Cardiac fibroblast (primary cell): ENCODE measurements around the gene NLRP6.
A peak's percentile ranks its signal among the peaks of the same experiment; 100 is the strongest.
"Not testable (repeated sequence)": the region's sequence is repeated elsewhere in the genome, so short reads cannot be mapped to it uniquely, and the experiment has no call there.

Source experiments
- DNase-seq, 2 donors: peaks; one replicate each; pipeline versions ENCODE4 v3.0.0 to v3.0.0-alpha.2; 2010; ENCODE audit warnings: low read depth in 2 of 2
- H3K4me3 ChIP-seq, 2 donors: replicated peaks in 1 of 2; 1 replicate in 1 of 2; 2 replicates in 1 of 2; pipeline ENCODE4 v1.5.1; 2011; ENCODE audit warnings: low read depth in 2 of 2, low read length in 2 of 2, mild to moderate bottlenecking in 2 of 2, moderate library complexity in 1 of 2
- CTCF ChIP-seq: IDR thresholded peaks from one replicate; pipeline ENCODE4 v1.5.1; 2011; ENCODE audit warnings: low read depth, mild to moderate bottlenecking, low read length, inconsistent platforms

Gene NLRP6

DNA sequence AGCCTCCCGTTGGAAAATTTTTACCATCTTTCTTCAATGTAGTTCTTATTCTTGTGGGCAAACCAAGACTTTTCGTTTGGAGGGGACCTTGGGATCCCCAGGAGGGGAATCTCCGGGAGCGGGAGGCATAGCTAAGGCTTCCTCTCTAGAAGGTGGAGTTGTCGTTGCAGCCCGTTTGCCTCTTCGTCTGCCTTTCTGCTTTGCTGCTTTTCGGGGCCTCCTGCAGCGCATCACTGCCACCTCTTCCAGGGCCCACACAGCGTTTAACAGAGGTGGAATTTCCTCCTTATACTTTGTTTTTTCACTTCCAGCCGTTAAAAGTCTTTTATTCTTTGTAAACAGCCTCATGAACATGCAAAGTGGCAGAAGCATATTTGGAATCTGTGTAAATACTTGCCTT is 45.9 kb downstream of the NLRP6 start:
- TF ChIP-seq CTCF = no peak
- no peak for DNase-seq
- H3K4me3 ChIP-seq = no peak overlapping the region

GRCh38 chr11:324593-325517 is 46.6 kb downstream of the NLRP6 start:
- H3K4me3 ChIP-seq = not testable (repeated sequence)

DNA sequence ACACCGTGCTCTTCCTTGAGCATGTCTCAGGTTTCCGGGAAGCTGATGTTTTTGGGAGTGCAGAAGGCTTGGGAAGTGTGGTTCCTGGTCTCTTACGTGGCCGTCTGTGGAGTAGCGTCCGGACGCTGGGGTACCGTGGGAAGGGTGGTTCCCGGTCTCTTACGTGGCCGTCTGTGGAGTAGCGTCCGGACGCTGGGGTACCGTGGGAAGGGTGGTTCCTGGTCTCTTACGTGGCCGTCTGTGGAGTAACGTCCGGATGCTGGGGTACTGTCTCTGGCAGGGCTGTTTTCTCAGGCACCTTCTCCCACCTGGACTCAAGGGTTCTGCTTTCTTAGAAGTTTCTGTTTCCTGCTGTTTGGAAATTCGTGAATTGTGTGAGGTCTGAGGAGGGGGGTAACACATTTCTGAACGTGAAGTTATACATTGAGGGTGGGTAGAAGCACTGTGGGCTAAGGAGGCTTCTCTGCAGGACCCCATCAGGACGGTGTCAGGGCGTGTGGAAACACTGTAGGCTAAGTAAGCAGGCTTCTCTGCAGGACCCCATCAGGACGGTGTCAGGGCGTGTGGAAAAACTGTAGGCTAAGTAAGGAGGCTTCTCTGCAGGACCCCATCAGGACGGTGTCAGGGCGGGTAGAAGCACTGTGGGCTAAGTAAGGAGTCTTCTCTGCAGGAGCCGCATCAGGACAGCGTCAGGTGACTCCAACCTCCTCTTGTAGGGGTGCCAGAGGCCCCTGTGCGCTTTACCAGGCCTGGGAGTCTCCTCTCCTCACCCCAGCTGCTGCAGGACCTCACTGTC is 47.8 kb downstream of the NLRP6 start:
- H3K4me3 ChIP-seq = no peak overlapping the region
- TF ChIP-seq CTCF = no peak
- no peak for DNase-seq

More at GRCh38 chr11:324593-325517, 46.6 kb downstream of the NLRP6 start:
- DNase-seq = peak; percentile 28 to 31

DNA sequence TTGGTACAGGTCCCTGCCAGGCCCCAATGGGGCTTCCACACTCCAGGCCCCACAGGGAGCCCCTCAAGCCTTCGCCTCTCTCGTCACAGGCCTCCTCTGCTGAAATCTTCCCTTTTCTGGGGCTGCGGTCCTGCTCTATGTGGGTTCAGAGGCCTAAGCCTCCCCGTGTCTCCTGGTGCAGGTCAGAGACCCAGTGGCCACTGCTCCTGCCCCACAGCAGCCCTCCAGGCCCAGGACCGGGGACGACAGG is 48.3 kb downstream of the NLRP6 start:
- TF ChIP-seq CTCF = no peak
- H3K4me3 ChIP-seq = no peak overlapping the region
- DNase-seq = no peak

GRCh38 chr11:326842-327580 is 48.8 kb downstream of the NLRP6 start:
- DNase-seq = peak; percentile 85 to 94
- TF ChIP-seq CTCF = no peak

GRCh38 chr11:327581-327923 is 49.3 kb downstream of the NLRP6 start:
- no peak overlapping the region for H3K4me3 ChIP-seq
- DNase-seq = no peak
- no peak for TF ChIP-seq CTCF

More at GRCh38 chr11:326842-327580, 48.8 kb downstream of the NLRP6 start:
- no peak overlapping the region for H3K4me3 ChIP-seq

DNA sequence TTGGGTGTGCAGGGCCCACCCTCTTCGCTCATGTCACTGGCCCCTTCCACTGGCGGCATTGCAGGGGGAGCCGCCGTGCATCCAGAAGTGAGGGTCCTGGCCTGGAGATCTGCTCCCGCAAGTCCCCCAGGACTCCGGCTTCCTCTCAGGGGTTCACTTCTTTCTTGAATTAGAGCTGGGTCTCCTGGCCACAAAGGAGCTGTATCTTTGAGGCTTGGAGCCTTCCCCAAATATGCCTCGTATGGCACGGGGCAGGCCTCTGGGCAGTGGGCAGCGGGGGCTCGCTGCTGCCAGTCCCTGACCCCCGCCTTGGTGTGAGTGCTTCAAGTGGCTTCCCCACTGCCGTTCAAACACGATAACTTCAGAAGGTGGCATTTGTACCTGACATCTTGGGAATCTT is 49.8 kb downstream of the NLRP6 start:
- DNase-seq = no peak
- TF ChIP-seq CTCF = no peak
- H3K4me3 ChIP-seq = no peak overlapping the region

DNA sequence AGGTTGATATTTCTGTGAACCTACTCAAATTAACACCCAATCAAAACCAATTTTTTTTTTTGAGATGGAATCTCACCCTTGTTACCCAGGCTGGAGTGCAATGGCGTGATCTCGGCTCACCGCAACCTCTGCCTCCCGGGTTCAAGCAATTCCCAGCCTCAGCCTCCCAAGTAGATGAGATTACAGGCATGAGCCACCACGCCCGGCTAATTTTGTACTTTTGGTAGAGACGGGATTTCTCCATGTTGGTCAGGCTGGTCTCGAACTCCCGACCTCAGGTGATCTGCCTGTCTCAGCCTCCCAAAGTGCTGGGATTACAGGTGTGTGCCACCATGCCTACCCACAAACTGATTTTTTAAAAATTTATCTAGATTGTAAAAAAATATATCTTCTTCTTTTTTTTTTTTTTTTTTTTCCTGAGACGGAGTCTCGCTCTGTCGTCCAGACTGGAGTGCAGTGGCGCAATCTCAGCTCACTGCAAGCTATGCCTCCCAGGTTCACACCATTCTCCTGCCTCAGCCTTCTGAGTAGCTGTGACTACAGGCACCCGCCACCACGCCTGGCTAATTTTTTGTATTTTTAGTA is 50.4 kb downstream of the NLRP6 start:
- DNase-seq, H3K4me3 ChIP-seq: not testable (repeated sequence)
